Heart left ventricle (tissue), 13 donors: ENCODE measurements around the gene GAR1.

ENCODE experiments used
- CTCF ChIP-seq, 12 donors: fragments of 200-600 bp; sonication (generic) in 4 of 12; IDR thresholded peaks; one replicate each; pipeline versions ENCODE4 v1.5.0 to v1.8.0; 2018 to 2022; ENCODE audit warnings: antibody characterized with exemption in 12 of 12, mild to moderate bottlenecking in 5 of 12
- POLR2A ChIP-seq, 2 donors: fragments of 450-650 bp; IDR thresholded peaks; one replicate each; pipeline ENCODE4 v1.6.1; 2017; ENCODE audit warnings: antibody characterized with exemption in 2 of 2, mild to moderate bottlenecking in 2 of 2, moderate library complexity in 2 of 2
- donor health status: ischemic (EF 13 %, LVEDD 7.1; RV severe dilation, severe dysfunction).
- donor health status: DM: no; HTN: yes; CAD: no.
- donor health status: DM: no; HTN: no; CAD: no.
- donor health status: ischemic (EF 25% LVEDD 6.9; RV normal size, moderate dysfunction).
- donor health status: ischemic (EF 25% LVEDD 5.7; RV mildly dilated, moderate dysfunction).
- donor health status: ischemic (EF 35%, LVEDD 5.7; RV mildly dilated, moderate dysfunction).
- donor health status: nonischemic (EF 11% LVEDD 7.7; RV severe dilation, severe dysfunction).
- donor health status: DM: yes; HTN: yes; CAD: no.
- donor health status: PGD.
- donor health status: ischemic (EF 29% LVEDD 5.4; RV normal size, mild dysfunction).
- donor health status: nonischemic (EF 23%, LVEDD 6.1; RV moderate dilation, normal function).

- no peak for TF ChIP-seq POLR2A (IDR thresholded peaks at IDR 0.05)
- no peak for TF ChIP-seq CTCF (IDR thresholded peaks at IDR 0.05)
Observed at GRCh38 chr4:109873791-109874514, 58.4 kb downstream of the GAR1 start.
